ENCODE results near the gene MSGN1. TPM values are rescaled to one million over a fixed set of nuclear protein-coding genes. Genes with fewer than 3 reads are reported as not detected.

The MSGN1 gene
- total RNA-seq, 1 donor from 2014 or later, result not detected

GRCh38 chr2:17799301-17800120 lies 16.7 kb upstream of the MSGN1 start:
- Histone ChIP-seq H3K27me3 (no peaks in the 10 kb centered on the region), H3K4me1 (no peaks in the 10 kb centered on the region), H3K27ac (no peak overlapping the region), H3K9me3 (no peaks in the 10 kb centered on the region), H3K36me3 (no peaks in the 10 kb centered on the region), H3K4me3 (no peak overlapping the region)
- TF ChIP-seq, protein P1, sequence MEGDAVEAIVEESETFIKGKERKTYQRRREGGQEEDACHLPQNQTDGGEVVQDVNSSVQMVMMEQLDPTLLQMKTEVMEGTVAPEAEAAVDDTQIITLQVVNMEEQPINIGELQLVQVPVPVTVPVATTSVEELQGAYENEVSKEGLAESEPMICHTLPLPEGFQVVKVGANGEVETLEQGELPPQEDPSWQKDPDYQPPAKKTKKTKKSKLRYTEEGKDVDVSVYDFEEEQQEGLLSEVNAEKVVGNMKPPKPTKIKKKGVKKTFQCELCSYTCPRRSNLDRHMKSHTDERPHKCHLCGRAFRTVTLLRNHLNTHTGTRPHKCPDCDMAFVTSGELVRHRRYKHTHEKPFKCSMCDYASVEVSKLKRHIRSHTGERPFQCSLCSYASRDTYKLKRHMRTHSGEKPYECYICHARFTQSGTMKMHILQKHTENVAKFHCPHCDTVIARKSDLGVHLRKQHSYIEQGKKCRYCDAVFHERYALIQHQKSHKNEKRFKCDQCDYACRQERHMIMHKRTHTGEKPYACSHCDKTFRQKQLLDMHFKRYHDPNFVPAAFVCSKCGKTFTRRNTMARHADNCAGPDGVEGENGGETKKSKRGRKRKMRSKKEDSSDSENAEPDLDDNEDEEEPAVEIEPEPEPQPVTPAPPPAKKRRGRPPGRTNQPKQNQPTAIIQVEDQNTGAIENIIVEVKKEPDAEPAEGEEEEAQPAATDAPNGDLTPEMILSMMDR (IDR thresholded peaks at IDR 0.05), result no peak
- ATAC-seq, result peak; percentile 39
- no peak for DNase-seq
- intact Hi-C loops (cut with DNase I), result no loop called here

- Histone ChIP-seq H3K36me3 (no peaks in the 10 kb centered on the region), H3K27ac (no peak overlapping the region), H3K4me3 (no peak overlapping the region), H3K27me3 (no peaks in the 10 kb centered on the region), H3K4me1 (no peaks in the 10 kb centered on the region), H3K9me3 (no peaks in the 10 kb centered on the region)
- intact Hi-C loops (cut with DNase I), result no loop called here
- no peak for DNase-seq
- TF ChIP-seq, protein P1 (IDR thresholded peaks at IDR 0.05), result no peak
- ATAC-seq, result no peak
These were observed 16.0 kb upstream of the MSGN1 start for GRCh38 chr2:17800219-17800618.

DNA sequence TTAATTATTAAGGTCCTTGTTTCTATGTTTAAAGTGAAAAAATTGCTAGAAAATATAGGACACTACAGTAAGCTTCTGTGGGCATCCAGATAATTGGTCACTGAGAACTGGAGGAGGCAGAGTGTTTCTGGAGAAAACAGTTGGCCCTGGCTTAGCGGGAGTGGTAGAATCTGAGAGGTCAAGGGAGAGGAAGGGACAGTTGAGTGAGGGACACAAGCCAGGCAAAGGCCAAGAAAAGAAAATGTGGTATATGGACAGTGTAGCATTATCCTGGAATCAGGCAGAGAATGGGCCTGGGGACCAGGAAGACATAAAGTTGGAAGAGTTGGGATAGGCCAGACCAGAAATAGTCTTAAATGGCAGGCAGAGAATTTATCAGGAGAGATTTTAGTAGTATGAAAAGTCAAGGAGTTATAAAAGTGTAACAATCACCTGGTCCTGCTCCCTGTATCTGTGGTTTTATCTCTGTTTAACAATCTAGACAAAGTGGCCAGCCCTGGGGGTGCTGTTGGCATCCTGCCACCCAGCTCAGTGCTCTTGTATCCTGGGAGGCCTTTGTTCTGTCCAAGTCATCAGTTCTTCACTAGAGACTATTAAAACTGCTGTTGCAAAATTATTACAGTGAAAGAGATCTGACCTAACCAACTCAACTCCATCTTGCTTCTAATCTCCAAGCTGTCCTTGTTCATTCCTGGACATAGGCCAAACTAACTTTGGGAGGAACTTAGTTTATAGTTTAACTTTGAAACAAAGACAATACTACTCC lies 15.4 kb upstream of the MSGN1 start:
- H3K4me3 ChIP-seq, result no peak overlapping the region
- no peaks in the 10 kb centered on the region for H3K9me3 ChIP-seq
- intact Hi-C loops (cut with DNase I), result no loop called here
- H3K4me1 ChIP-seq, result no peaks in the 10 kb centered on the region
- DNase-seq (no peak), ATAC-seq (no peak)
- H3K27ac ChIP-seq, result no peak overlapping the region
- H3K27me3 ChIP-seq, result no peaks in the 10 kb centered on the region
- H3K36me3 ChIP-seq, result no peaks in the 10 kb centered on the region
- TF ChIP-seq, protein P1 (IDR thresholded peaks at IDR 0.05), result no peak

- no peak for ATAC-seq
- Histone ChIP-seq H3K4me1 (no peaks in the 10 kb centered on the region), H3K36me3 (no peaks in the 10 kb centered on the region)
These were observed 12.8 kb upstream of the MSGN1 start for GRCh38 chr2:17803497-17803896.

DNA sequence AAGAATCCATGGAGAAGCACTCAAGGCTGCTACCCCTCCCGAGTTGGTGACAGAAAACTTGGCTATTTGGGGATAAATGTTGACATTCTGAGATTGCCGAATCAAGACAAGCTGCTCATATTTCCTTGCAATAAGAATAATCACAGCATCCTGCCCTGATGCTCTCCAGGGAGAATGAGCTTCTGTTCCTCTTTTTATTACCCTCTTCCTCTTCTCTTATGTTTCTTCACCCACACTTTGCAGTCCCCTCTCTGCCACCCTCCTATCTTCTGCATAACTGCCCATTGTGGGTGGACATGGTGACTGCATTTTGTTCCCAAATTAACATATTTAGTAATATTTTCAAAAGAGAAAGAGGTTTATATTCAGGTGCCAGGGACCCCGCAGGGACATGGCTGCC lies 11.9 kb upstream of the MSGN1 start:
- Histone ChIP-seq H3K27me3 (no peaks in the 10 kb centered on the region), H3K4me1 (no peaks in the 10 kb centered on the region), H3K4me3 (no peak overlapping the region), H3K27ac (no peak overlapping the region), H3K36me3 (no peaks in the 10 kb centered on the region), H3K9me3 (no peaks in the 10 kb centered on the region)
- ATAC-seq, result peak; percentile 92
- intact Hi-C loops (cut with DNase I), result no loop called here
- TF ChIP-seq, protein P1 (IDR thresholded peaks at IDR 0.05), result no peak
- DNase-seq, result no peak

More at GRCh38 chr2:17803497-17803896, 12.8 kb upstream of the MSGN1 start:
- intact Hi-C loops (cut with DNase I), result no loop called here
- H3K9me3 ChIP-seq, result no peaks in the 10 kb centered on the region
- no peak overlapping the region for H3K27ac ChIP-seq
- no peak for DNase-seq
- TF ChIP-seq, protein P1 (IDR thresholded peaks at IDR 0.05), result no peak
- H3K27me3 ChIP-seq, result no peaks in the 10 kb centered on the region
- no peak overlapping the region for H3K4me3 ChIP-seq
